ENCODE results near the gene ADRB2.

DNA sequence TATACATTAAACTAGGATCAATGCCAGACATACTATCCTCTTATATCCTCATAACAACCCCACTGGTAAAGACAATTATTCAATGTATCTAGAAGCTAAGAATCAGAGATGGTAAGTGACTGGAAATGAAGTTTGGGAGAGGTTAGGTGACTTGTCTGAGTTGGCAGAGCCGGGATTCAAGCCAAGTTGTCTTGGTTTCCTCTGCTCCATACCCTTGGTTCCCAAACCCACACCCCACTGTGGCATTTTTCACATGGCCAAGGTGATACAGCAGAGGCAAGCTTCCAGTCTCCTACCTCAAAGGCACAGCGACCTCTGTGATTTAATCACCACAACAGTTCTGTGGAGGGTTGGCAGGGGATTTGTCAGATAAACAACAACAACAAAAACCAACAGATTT, 34.7 kb upstream of the ADRB2 start:
- no peak for TF ChIP-seq POLR2AphosphoS5 (IDR thresholded peaks at IDR 0.05; ENCODE audit: low read depth, low read length)
- TF ChIP-seq, protein P1, sequence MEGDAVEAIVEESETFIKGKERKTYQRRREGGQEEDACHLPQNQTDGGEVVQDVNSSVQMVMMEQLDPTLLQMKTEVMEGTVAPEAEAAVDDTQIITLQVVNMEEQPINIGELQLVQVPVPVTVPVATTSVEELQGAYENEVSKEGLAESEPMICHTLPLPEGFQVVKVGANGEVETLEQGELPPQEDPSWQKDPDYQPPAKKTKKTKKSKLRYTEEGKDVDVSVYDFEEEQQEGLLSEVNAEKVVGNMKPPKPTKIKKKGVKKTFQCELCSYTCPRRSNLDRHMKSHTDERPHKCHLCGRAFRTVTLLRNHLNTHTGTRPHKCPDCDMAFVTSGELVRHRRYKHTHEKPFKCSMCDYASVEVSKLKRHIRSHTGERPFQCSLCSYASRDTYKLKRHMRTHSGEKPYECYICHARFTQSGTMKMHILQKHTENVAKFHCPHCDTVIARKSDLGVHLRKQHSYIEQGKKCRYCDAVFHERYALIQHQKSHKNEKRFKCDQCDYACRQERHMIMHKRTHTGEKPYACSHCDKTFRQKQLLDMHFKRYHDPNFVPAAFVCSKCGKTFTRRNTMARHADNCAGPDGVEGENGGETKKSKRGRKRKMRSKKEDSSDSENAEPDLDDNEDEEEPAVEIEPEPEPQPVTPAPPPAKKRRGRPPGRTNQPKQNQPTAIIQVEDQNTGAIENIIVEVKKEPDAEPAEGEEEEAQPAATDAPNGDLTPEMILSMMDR (IDR thresholded peaks at IDR 0.05) = no peak
- TF ChIP-seq, protein P2, sequence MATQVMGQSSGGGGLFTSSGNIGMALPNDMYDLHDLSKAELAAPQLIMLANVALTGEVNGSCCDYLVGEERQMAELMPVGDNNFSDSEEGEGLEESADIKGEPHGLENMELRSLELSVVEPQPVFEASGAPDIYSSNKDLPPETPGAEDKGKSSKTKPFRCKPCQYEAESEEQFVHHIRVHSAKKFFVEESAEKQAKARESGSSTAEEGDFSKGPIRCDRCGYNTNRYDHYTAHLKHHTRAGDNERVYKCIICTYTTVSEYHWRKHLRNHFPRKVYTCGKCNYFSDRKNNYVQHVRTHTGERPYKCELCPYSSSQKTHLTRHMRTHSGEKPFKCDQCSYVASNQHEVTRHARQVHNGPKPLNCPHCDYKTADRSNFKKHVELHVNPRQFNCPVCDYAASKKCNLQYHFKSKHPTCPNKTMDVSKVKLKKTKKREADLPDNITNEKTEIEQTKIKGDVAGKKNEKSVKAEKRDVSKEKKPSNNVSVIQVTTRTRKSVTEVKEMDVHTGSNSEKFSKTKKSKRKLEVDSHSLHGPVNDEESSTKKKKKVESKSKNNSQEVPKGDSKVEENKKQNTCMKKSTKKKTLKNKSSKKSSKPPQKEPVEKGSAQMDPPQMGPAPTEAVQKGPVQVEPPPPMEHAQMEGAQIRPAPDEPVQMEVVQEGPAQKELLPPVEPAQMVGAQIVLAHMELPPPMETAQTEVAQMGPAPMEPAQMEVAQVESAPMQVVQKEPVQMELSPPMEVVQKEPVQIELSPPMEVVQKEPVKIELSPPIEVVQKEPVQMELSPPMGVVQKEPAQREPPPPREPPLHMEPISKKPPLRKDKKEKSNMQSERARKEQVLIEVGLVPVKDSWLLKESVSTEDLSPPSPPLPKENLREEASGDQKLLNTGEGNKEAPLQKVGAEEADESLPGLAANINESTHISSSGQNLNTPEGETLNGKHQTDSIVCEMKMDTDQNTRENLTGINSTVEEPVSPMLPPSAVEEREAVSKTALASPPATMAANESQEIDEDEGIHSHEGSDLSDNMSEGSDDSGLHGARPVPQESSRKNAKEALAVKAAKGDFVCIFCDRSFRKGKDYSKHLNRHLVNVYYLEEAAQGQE (IDR thresholded peaks at IDR 0.05; ENCODE audit: insufficient read depth in 1 of 2, low read depth in 2 of 2, low read length in 1 of 2) = no peak
- no peak for TF ChIP-seq TCF7L2 (IDR thresholded peaks at IDR 0.05; ENCODE audit: low read depth, low read length)

Measured in Panc1 (cell line).